SKM-1 treated with dmso at 0.1 percent for 144 hours (cell line): ENCODE data around the gene CELF4.

ENCODE experiments used
- DNase-seq: peaks from one replicate; lab custom pipeline; 2025; ENCODE audit not compliant: unreplicated experiment; lab: John Stamatoyannopoulos, UW

Gene CELF4

GRCh38 chr18:37527395-37527794, 38.2 kb downstream of the CELF4 start:
- DNase-seq = no peak

GRCh38 chr18:37525262-37525585, 40.4 kb downstream of the CELF4 start:
- no peak for DNase-seq

- DNase-seq = no peak
Measured at GRCh38 chr18:37524498-37525261, 40.9 kb downstream of the CELF4 start.

DNA sequence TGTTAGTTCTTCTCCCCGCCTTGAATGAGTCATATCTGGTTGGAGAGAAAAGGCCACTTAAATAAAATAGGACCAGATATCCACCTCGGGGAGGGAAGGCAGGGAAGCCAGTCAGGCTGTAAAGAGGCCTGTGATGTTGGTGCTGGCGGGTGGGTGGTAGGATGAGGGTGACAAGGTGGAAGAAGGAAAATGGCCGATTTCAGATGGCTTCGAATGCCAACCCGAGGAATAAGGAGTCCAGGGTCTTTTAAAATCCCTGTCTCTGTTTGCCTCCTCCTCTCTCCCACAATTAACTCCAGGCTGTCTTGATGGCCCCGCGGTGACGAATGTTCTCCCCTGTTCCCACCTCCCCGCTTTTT, 41.5 kb downstream of the CELF4 start:
- no peak for DNase-seq

GRCh38 chr18:37521510-37522465, 43.8 kb downstream of the CELF4 start:
- no peak for DNase-seq

GRCh38 chr18:37520508-37520907, 45.1 kb downstream of the CELF4 start:
- DNase-seq = no peak

- no peak for DNase-seq
Measured at GRCh38 chr18:37519510-37520135, 46.0 kb downstream of the CELF4 start.

DNA sequence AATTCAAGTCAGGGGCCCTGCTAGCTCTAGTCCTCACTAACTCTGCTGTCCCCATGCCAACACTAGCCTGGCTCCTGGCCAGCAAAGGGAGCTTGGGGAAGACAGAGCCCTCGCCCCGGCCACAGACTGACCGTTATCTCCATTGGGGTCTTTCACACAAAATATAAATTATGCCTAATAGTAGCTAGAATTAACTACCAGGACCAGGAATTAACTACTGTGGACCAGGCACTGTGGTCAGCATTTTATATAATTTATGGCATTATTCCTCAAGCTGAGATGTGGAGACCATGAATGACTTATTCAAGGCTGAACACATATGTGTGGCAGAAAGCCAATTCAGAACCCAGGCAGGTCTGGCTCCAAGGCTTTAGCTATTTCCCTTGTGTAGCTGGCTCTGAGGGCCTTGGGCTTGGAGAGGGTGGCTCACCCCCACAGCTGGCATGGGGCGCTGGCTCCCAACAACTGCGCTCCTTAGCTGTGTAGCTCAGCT, 49.2 kb downstream of the CELF4 start:
- DNase-seq = no peak

- DNase-seq = no peak
Measured at GRCh38 chr18:37514953-37515352, 50.6 kb downstream of the CELF4 start.

DNA sequence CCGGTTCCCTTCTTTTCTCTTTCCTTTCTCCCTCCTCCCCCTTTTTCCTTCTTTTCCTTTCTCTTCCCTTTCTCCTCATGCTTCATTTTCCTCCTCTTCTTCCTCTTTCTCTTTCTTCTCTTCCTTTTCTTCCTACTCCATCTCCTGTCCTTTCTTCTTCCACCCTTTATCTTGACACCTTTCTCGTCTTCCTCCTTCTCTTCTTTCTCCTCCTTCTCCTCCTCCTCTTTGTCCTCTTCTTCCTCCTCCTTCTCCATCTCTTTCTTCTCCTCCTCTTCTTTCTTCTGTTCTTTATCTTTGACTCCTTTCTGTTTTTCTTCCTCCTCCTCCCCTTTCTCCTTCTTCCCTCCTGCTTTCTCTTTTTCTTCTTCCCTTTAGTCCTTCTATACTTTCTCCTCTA, 53.2 kb downstream of the CELF4 start:
- DNase-seq = no peak

- DNase-seq = no peak
Measured at GRCh38 chr18:37511721-37512298, 53.8 kb downstream of the CELF4 start.

DNA sequence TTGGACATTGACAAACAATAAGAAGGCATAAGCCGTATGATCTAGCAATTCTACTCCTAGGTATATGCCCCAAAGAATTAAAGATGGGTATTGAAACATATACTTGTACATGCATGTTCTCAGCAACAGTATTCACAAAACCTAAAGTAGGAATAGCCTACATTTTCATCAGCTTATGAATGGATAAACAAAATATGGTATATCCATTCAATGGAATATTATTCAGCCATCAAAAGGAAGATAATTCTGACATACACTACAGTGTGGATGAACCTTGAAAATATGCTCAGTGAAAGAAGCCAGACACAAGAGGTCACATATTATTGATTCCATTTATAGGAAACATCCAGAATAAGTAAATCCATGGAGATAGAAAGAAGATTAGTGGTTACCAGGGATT, 56.0 kb downstream of the CELF4 start:
- DNase-seq = no peak

DNA sequence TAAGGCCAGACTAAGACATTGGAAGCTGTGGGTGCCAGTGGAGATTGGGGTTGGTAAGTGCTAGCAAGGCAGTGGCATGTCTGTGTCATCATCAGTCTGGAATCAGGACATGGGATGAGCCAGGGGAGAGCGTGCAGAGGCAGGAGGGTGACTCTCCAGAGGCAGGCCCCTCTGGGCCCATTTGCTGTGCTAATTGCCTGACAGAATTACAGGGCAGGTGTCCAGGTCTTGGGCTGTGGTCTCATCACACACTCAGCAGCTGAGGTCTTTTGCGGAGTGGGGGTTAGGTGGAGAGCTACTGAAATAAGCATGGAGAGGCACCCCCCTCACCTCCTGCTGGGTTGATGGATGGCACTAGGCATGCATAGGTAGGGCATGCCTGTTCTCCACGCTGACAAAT, 57.4 kb downstream of the CELF4 start:
- DNase-seq = no peak

- DNase-seq = no peak
Measured at GRCh38 chr18:37507239-37507638, 58.4 kb downstream of the CELF4 start.

DNA sequence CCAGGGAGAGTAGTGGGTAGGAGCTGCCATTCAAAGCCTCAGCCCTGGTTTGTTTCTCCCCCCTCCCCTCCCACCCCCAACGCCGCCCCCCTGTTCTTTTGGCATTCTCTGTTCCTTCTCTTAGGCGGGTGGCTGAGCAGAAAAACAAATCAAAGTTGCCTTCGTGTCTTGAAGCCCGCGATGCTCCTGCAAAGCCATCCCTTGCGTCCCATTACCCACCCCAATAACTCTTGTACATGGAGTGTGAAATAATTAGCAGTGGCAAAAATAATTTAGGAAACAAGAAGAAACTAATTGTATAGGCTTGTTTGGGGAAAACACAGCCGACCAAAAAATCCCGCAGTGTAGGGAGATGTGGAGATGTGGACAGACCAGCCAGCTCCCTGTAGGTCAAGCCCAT, 59.6 kb downstream of the CELF4 start:
- DNase-seq = no peak

DNA sequence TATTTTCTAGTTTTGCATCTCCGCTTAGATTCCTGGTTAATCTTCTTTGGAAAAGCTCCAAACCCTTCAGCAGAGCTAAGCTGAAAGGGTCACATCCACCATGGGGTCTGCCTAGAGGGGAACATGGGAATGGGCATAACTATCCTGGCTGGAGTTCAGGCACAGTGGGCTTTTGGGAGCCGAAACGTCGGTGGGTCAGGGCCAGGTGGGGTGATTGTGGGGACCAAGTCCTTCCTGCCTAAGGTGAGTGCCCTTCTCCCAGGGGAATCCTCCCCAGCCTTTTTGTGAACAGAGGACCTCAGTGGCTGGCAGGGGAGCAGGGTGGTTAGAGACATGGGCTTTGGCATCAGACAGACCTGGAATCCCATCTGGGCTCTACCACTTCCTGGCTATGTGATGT, 60.3 kb downstream of the CELF4 start:
- DNase-seq = no peak

DNA sequence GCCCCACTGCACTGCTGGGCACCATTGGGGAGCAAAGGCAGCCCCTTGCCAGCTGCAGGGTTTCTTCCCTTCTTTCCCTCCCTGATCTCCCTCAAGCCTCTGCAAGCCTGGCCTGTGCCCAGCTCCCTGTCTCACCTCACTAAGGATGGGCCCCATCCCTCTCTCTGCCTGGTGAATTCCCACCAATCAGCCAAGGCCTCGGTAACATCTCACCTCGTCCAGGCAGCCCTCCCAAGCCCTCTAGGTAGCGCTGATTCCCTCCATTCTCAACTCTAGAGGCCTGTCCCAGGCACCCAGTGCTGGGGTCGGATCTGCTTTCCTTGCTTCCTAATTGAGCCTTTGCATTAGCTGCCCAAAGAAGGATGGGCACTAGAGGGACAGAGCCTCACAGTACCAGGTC, 63.0 kb downstream of the CELF4 start:
- DNase-seq = no peak

- DNase-seq = no peak
Measured at GRCh38 chr18:37502036-37502435, 63.6 kb downstream of the CELF4 start.

- no peak for DNase-seq
Measured at GRCh38 chr18:37501136-37501535, 64.5 kb downstream of the CELF4 start.

- no peak for DNase-seq
Measured at GRCh38 chr18:37499913-37500312, 65.7 kb downstream of the CELF4 start.

GRCh38 chr18:37499044-37499443, 66.6 kb downstream of the CELF4 start:
- no peak for DNase-seq
